GM12874 (cell line): ENCODE results near the gene FRMD4A.

Source experiments
- CTCF ChIP-seq: IDR thresholded peaks from 2 replicates; pipeline ENCODE4 v1.5.1; 2011; ENCODE audit warnings: low read depth, mild to moderate bottlenecking, control low read depth, low read length, moderate library complexity; ENCODE audit not compliant: insufficient read depth

The FRMD4A gene

GRCh38 chr10:14112056-14112455 lies 218.7 kb downstream of the FRMD4A start:
- no peak for TF ChIP-seq CTCF

GRCh38 chr10:14111208-14111607 lies 219.5 kb downstream of the FRMD4A start:
- no peak for TF ChIP-seq CTCF

GRCh38 chr10:14106828-14107227 lies 223.9 kb downstream of the FRMD4A start:
- TF ChIP-seq CTCF, result no peak

GRCh38 chr10:14102056-14102455 lies 228.7 kb downstream of the FRMD4A start:
- TF ChIP-seq CTCF, result no peak

- no peak for TF ChIP-seq CTCF
These were observed 230.8 kb downstream of the FRMD4A start for GRCh38 chr10:14099885-14100284.

GRCh38 chr10:14093730-14094484 lies 236.8 kb downstream of the FRMD4A start:
- TF ChIP-seq CTCF, result no peak

GRCh38 chr10:14092799-14093198 lies 237.9 kb downstream of the FRMD4A start:
- TF ChIP-seq CTCF, result no peak
